Measurements from ENCODE around the gene UBE2D1. TPM values are rescaled to one million over a fixed set of nuclear protein-coding genes. Genes with fewer than 3 reads are reported as not detected.

The UBE2D1 gene
- polyA plus RNA-seq, 12 donors = 11.6 to 21.8 (median 19.4) TPM; not detected in 1

DNA sequence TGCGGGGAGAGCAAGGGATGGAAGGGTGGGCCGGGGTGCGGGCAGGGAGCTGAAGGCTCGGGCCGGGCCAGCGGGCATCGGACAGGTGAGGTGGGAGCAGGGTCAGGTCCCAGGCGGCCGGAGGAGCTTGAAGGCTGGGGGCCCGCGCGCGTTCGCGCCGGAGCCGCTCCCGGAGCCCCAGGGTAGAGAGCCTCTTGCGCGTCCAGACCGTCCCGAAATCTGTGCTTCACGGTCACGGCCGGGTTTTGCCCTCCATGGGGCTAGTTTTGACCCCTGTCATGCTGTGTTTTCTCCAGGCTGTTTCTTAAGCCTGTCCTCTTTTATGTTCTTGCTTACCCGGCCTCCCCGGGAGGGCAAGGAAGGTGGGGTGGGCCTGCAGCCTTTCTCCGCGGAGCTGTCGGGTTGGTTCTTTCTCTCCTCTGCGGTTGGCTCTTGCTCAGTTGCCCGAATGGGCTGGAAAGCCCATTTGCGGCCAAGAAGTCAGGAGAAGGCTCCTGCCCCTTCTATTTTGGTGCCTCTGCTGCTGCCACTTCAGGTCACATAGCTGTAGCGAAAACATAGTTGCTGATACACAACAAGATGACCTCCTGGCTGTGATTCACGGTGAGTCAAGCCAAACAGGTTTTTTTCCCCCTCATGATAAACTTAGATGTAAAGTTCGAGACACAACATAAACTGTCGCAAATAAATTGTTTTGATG lies 650 bp downstream of the UBE2D1 start:
- peak; percentile 23 for DNase-seq

- no peak for DNase-seq
Observed at GRCh38 chr10:58336242-58336641, 1.4 kb downstream of the UBE2D1 start.

GRCh38 chr10:58341422-58341821 lies 6.6 kb downstream of the UBE2D1 start:
- no peak for DNase-seq

- no peak for DNase-seq
Observed at GRCh38 chr10:58341947-58342346, 7.1 kb downstream of the UBE2D1 start.

DNA sequence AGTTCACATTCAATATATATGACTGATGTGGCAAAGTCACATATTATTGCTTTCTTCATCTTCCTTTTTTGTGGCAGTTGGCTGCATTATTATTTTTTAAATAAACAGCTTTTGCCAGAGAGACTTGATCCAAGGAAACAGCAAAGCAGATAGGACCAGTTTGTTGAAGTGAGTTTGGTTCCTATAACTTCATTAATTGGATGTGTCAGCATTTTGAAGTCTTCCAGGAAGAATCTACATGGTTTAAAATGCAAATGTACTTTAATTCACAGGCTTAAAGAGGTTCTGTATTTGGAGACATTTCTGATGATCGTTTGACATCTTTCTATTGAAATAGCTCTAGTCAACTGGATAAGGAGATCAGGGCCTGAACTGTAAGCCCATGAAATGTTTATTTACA lies 13.2 kb downstream of the UBE2D1 start:
- DNase-seq = no peak

DNA sequence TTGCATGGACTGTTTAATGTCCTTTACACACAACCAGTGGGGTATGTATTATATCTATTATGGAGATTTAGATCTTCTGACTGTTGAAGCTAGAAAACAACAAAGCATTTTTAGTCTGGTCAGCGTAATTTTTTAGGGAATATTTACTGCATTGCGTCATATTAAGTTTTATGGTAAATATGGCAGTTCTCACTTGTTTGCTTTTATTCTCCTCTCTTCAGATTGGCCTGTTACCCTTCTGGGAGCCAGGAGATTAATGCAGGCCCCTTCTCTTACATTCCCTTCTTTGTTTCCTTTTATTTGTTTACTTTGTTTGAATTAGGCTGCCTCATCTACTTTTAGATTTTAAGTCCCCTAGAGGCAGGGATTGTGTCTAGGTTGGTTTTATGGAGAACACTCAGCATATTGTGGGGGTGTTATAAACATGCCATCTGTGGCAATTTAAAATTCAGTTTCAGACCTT lies 13.8 kb downstream of the UBE2D1 start:
- no peak for DNase-seq

DNA sequence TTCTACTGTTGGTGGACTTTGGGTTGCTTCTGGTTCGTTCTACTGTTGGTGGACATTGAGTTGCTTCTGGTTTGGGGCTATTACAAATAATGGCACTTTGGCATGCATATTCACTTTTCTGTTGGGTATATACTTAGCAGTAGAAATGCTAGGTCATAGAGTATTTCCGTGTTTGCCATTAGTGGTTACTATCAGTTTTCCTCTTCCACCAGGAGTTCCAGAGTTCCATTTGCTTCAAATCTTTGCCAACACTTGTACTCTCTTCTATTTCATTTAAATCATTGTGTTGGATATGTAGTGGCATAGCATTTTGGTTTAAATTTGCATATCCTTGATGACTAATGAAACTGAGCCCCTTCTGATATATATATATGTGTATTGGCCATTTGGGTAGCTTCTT lies 15.2 kb downstream of the UBE2D1 start:
- DNase-seq = no peak

DNA sequence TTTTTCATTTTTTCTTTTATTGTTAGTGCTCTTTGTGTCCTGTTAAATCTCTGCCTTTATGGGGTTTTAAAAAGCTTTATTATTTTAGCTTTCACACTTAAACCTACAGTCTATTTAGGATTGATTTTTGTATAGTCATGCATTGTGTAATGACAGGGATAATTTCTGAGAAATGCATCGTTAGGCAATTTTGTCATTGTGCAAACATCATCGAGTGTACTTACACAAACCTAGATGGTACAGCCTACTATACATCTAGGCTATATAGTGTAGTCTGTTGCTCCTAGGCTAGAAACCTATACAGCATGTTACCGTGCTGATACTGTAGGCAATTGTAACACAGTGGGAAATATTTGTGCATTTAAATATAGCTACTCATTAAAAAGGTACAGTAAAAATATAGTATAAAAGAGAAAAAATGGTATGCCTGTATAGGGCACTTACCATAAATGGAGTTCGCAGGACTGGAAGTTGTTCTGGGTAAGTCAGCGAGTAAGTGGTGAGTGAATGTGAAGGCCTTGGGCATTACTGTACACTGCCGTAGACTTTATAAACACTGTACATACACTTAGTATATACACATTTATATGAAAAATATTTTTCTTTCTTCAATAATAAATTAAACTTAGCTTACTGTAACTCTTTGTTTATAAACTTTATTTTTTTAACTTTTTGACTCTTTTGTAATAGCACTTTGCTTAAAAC lies 16.0 kb downstream of the UBE2D1 start:
- no peak for DNase-seq

DNA sequence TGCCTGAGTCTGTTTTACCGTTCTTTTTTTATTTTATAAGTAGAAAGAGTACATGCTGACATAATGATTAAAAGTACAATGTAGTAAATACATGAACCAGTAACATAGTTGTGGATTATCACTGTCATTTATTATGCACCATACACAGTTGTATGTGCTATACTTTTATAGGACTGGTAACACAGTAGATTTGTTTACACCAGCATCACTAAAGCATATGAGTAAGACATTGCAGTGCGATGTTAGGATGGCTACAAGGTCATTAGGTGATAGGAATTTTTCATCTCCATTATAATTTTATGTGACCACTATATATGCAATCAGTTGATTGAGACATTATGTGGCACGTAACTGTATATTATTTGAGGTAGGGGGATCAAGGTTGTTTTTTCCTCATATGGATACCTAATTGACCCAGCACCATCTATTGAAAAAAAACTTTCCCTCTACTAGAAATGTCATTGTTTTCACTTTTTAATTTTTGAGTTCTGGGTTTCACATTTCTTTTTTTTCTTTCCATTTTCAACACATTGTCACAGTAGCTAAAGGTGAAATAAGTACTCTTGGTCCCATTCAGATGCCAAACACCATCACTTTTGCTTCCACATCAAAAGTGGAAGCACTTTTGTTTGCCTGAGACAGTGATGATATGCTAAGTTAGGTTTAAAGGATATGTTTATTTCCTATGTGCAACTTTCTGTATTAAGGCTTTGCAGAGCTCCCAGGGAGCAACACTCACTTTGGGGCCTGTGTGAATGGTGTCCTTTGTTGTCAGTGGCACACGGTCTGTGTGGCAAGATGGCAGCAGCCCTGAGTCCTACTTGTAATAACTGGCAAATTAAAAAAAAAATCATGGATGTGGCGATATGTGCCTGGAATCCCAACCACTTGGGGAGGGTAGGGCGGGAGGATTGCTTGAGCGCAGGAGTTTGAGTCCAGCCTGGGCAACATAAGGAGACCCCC lies 17.1 kb downstream of the UBE2D1 start:
- no peak for DNase-seq

DNA sequence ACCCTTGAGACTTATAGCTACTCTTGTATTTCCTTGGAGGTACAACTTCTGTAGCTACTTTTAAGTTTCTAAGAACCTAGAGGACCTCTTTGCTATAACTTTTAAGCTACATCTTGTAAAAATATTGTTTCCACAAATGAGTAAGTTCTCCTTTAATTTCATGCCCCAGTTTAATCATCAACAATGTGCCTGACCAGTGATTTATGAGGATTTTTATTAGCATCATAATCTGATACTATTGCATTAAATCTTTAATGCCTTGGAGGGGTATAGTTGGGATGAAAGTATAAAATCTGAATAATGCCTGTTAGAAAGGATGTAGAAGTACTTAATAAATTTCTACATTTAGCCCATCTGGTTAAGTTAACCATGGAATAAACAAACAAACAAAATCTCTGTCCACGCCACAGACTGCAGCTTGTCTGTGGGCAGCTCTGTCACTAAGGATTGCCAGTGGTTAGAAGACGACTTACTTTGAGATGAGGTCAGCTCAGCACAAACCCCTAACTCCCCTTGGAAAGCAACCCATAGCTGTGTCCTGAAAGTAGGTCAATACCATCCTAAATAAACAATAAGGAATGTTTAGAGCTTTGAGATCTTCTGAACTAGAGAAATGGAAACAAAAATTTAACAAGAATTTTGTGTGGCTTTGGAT lies 18.3 kb downstream of the UBE2D1 start:
- DNase-seq = no peak

DNA sequence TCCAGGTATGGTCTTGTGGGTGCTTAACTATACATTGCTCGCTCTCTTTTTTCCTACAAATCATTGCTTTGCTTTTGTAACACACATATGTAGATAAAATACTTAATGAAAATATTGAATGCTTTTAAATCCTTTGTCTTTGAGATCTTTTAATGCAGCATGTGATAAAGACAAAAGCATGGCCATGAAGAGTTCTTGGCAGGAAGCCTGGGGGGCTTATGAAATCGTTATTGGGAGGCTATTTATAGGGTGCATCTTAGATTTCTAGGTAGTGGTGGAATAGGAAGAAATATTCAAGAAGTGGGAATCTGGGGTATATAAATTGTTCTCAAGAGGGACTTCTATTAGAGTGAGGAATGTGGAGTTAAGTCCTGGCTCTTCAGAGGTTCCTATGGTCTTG lies 21.9 kb downstream of the UBE2D1 start:
- no peak for DNase-seq

GRCh38 chr10:58358314-58358933 lies 23.6 kb downstream of the UBE2D1 start:
- DNase-seq = no peak

DNA sequence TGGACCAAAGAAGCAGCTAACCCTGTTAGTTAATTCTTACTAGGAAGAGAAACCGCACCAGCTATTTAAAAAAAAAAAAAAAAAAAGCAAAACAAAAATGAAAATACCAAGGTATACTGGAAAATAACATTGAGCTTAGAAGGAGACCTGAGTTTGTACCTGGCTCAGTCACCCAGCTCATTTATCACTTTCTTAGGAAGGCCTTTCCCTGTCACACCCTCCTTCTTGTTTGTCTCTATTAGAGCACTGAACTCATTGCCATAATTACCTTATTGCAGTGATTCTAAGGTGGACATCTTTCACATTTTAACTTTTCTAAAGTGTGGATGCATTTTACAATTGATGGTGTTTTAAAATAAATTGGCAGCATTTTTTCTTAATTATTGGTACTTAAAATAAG lies 24.1 kb downstream of the UBE2D1 start:
- no peak for DNase-seq

DNA sequence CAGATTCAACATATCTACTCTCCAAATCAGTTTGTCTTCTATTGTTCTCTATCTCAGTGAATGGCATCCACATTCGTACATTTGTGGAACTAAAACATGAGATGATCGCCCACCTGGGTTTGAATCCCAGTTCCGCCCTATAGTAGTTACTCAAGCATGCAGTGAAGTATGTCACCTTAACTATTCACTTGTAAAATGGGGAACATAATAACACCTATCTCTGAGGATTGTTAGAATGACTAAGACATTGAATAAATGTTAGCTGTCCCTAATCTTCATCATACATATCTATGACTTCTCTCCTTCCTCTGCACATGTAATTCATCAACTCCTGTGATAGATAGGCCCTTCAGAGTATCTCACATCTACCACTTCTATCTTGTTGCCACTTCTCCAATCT lies 24.7 kb downstream of the UBE2D1 start:
- no peak for DNase-seq

DNA sequence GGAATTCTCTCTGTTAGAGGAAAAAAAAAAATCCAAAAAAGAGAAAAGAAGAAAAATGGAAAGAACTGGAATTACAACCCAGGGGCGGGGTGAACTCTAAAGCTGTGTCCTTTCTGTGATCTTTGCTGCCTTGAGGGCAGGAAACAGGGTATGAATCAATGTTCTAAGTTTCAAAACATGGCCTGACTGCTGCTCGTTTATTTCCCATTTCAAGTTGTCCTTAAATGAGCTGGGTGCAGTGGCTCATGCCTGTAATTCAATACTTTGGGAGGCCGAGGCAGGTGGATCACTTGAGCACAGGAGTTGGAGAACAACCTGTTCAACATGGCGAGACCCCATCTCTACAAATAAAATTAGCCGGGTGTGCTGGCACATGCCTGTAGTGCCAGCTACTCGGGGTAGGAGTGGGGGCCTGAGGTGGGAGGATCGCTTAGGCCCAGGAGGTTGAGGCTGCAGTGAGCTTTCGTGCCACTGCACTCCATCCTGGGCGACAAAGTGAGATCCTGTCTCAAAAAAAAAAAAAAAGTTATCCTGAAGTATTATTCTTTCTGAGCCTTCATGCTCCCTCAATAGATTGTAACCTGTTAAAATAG lies 25.7 kb downstream of the UBE2D1 start:
- no peak for DNase-seq

DNA sequence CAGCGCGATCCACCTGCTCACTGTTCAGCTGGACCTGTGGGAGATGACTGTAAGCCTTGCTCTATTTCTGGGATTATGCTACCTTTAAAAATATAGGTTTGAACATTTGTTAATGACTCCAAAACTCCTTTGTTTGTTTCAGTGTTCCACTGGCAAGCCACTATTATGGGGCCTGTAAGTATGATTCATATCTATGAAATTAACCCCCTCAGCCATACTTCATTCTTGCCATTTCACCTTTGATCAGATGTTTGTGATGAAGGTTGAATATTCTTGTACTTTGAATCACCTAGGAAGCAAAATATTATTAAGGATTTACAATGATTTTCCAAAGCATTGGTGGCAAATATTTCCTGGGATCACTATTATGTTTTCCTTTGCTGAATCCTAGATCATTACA lies 26.5 kb downstream of the UBE2D1 start:
- no peak for DNase-seq

- no peak for DNase-seq
Observed at GRCh38 chr10:58362027-58362789, 27.4 kb downstream of the UBE2D1 start.

GRCh38 chr10:58367069-58367468 lies 32.3 kb downstream of the UBE2D1 start:
- no peak for DNase-seq

DNA sequence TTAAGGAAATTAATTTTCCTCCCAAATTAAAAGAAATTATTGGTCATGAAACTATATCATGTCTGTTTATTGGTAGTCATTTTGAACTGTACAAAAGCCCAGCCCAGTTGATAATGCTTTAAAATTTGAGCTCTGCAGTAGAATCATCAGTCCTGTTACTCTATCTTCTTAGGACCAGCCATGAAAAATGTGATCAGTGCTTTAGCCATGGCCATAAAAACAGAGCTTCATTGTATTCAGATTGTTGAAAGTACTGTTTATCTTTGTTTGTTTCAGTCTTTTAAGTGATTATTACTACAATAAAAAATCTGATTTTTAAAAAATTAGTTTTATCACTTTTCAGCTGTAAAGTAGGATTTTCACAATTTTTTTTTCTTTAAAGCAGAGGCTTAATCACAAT lies 36.7 kb downstream of the UBE2D1 start:
- DNase-seq = no peak
